ENCODE measurements around the gene USP15.
A peak's percentile ranks its signal among the peaks of the same experiment; 100 is the strongest.

USP15 gene

DNA sequence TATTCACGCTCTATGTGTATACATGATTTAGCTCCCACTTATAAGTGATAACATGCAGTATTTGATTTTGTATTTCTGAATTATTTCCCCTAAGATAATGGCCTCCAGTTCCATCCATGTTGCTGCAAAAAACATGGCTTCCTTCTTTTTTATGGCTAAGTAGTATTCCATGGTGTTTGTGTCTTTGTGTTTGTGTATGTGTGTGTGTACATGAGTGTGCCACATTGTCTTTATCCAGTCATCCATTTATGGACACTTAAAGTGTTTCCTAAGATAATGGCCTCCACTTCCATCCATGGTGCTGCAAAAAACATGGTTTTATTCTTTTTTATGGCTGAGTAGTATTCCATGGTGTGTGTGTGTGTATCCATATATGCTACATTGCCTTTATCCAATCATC, 25.1 kb downstream of the USP15 start:
- POLR2A ChIA-PET (ENCODE audit: low non-redundant PET): no interaction called here

DNA sequence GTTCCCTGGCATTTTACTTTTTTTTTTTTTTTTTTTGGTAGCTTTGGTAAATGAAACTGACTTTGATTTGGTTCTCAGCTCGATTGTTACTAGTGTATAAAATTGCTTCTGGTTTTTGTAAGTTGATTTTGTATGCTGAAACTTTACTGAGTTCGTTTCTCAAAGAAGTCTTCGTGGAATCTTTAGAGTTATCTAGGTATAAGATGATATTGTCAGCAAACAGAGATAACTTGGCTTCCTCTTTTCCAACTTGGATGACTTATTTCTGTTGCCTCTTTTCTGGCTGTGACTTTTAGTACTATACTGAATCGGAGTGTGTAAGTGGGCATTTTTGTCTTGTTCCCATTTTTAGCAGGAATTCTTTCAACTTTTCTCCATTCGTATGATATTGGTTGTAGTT, 28.1 kb downstream of the USP15 start:
- ChIA-PET CTCF (interaction anchor here (1.1 kb wide), 1 partner anchor 20 kb away, joined by 3 read pairs; no protein-coding TSS in a partner anchor), POLR2A (ENCODE audit: low non-redundant PET) (no interaction called here)
- TF ChIP-seq, protein P1, sequence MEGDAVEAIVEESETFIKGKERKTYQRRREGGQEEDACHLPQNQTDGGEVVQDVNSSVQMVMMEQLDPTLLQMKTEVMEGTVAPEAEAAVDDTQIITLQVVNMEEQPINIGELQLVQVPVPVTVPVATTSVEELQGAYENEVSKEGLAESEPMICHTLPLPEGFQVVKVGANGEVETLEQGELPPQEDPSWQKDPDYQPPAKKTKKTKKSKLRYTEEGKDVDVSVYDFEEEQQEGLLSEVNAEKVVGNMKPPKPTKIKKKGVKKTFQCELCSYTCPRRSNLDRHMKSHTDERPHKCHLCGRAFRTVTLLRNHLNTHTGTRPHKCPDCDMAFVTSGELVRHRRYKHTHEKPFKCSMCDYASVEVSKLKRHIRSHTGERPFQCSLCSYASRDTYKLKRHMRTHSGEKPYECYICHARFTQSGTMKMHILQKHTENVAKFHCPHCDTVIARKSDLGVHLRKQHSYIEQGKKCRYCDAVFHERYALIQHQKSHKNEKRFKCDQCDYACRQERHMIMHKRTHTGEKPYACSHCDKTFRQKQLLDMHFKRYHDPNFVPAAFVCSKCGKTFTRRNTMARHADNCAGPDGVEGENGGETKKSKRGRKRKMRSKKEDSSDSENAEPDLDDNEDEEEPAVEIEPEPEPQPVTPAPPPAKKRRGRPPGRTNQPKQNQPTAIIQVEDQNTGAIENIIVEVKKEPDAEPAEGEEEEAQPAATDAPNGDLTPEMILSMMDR (conservative IDR thresholded peaks at IDR 0.05; ENCODE audit: low read depth): no peak
- DNase-seq (ENCODE audit: low spot score): no peak
- H3K27ac ChIP-seq: no peak overlapping the region

More for the DNA sequence above, 25.1 kb downstream of the USP15 start:
- CTCF ChIA-PET: no interaction called here
- no peak for DNase-seq (ENCODE audit: low spot score)
- H3K27ac ChIP-seq: no peak overlapping the region
- TF ChIP-seq, protein P1 (conservative IDR thresholded peaks at IDR 0.05; ENCODE audit: low read depth): no peak

DNA sequence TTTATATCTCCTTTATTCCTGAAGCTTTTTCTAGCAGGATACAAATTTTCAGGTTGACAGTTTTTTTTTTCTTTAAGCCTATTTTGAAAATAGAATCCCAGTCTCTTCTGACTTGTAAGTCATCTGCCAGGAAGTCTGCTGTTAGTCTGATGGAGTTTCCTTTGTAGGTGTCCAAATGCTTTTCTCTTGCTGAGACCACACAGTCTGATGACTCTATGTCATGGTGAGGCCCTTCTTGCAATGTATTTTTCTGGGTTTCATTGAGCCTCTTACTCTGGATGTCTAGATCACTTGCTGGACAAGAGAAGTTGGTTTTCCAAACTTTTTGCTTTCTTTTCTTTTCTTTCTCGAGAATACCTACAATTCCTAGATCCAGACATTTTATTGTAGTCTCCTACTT, 30.6 kb downstream of the USP15 start:
- H3K27ac ChIP-seq: no peak overlapping the region
- ChIA-PET CTCF (interaction anchor here (0.7 kb wide), 1 partner anchor 16 kb away, joined by 3 read pairs; no protein-coding TSS in a partner anchor), POLR2A (ENCODE audit: low non-redundant PET) (no interaction called here)
- TF ChIP-seq, protein P1 (conservative IDR thresholded peaks at IDR 0.05; ENCODE audit: low read depth): no peak
- DNase-seq (ENCODE audit: low spot score): no peak

- CTCF ChIA-PET: interaction anchor here (0.7 kb wide), 1 partner anchor 170 kb away, joined by 4 read pairs; no protein-coding TSS in a partner anchor
- DNase-seq (ENCODE audit: low spot score): peak; percentile 18
- H3K27ac ChIP-seq: no peak overlapping the region
- TF ChIP-seq, protein P1 (conservative IDR thresholded peaks at IDR 0.05; ENCODE audit: low read depth): no peak
- POLR2A ChIA-PET (ENCODE audit: low non-redundant PET): no interaction called here
These were observed 31.9 kb downstream of the USP15 start for GRCh38 chr12:62291864-62292760.

GRCh38 chr12:62292761-62293344, 32.6 kb downstream of the USP15 start:
- no peak overlapping the region for H3K27ac ChIP-seq
- ChIA-PET CTCF (interaction anchor here (0.7 kb wide), 1 partner anchor 169 kb away, joined by 4 read pairs; no protein-coding TSS in a partner anchor), POLR2A (ENCODE audit: low non-redundant PET) (no interaction called here)
- TF ChIP-seq, protein P1 (conservative IDR thresholded peaks at IDR 0.05; ENCODE audit: low read depth): no peak
- DNase-seq (ENCODE audit: low spot score): no peak

DNA sequence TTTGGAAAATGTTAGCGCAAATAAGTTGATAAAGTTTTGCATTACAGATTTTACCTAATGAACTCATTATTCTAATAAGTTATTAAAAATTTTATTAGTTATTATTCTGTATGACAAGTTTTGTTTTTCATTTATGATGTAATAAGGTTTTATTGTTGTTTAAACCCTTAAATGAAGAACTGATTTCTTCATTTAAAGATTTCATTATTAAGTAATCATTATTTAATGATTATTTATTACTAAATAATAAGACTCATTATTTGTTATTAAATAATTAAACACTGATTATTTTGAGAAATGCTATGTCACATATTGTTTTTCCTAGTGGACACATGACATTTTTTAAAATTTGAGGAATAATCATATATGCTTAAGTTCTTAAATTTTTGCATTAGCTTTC, 34.2 kb downstream of the USP15 start:
- TF ChIP-seq, protein P1 (conservative IDR thresholded peaks at IDR 0.05; ENCODE audit: low read depth): no peak
- no peak for DNase-seq (ENCODE audit: low spot score)
- H3K27ac ChIP-seq: no peak overlapping the region
- POLR2A ChIA-PET (ENCODE audit: low non-redundant PET): no interaction called here
- CTCF ChIA-PET: no interaction called here

All from RWPE1 (cell line).